HL-60 (cell line): Measurements from ENCODE around the gene SIL1.
"Not testable (repeated sequence)": the region's sequence is repeated elsewhere in the genome, so short reads cannot be mapped to it uniquely, and the experiment has no call there.

Source experiments
- DNase-seq, 2 experiments: peaks; one replicate each; pipeline ENCODE4 v3.0.0-alpha.2; 2010 to 2020; ENCODE audit warnings: low read depth in 1 of 2, low spot score in 1 of 2
- H3K27ac ChIP-seq: fragments of 250-450 bp; sonication (Bioruptor Pico); replicated peaks from 2 replicates; pipeline ENCODE4 v1.5.1; 2020; ENCODE audit warnings: mild to moderate bottlenecking, moderate library complexity
- H3K27me3 ChIP-seq: fragments of 250-450 bp; sonication (Bioruptor Pico); 2 replicates; pipeline ENCODE4 v1.5.1; 2021; ENCODE audit warnings: mild to moderate bottlenecking, moderate library complexity; ENCODE audit not compliant: insufficient read depth, poor library complexity, severe bottlenecking
- H3K4me3 ChIP-seq: replicated peaks from 2 replicates; pipeline ENCODE4 v1.5.1; 2011; ENCODE audit warnings: mild to moderate bottlenecking, control low read depth, low read length; ENCODE audit not compliant: insufficient read depth
- CTCF ChIP-seq: IDR thresholded peaks from one replicate; pipeline ENCODE4 v1.5.1; 2011; ENCODE audit warnings: low read length, control low read depth, inconsistent platforms; ENCODE audit not compliant: insufficient read depth
- GABPA ChIP-seq: IDR thresholded peaks from 2 replicates; pipeline ENCODE4 v1.6.1; 2012; ENCODE audit warnings: low read depth
- POLR2AphosphoS5 ChIP-seq: IDR thresholded peaks from 2 replicates; pipeline ENCODE4 v1.6.1; 2012; ENCODE audit warnings: low read depth
- REST ChIP-seq: IDR thresholded peaks from 2 replicates; pipeline ENCODE4 v1.6.1; 2012; ENCODE audit warnings: low read depth; ENCODE audit not compliant: insufficient replicate concordance
- SPI1 ChIP-seq: IDR thresholded peaks from 2 replicates; pipeline ENCODE4 v1.6.1; 2012; ENCODE audit warnings: low read depth, mild to moderate bottlenecking, borderline replicate concordance

Gene SIL1

GRCh38 chr5:139061856-139062255 lies 136.3 kb downstream of the SIL1 start:
- no peak overlapping the region for H3K4me3 ChIP-seq
- no peaks in the 10 kb centered on the region for H3K27me3 ChIP-seq
- no peak for DNase-seq
- no peak overlapping the region for H3K27ac ChIP-seq
- TF ChIP-seq SPI1: no peak
- TF ChIP-seq CTCF: no peak
- no peak for TF ChIP-seq REST

DNA sequence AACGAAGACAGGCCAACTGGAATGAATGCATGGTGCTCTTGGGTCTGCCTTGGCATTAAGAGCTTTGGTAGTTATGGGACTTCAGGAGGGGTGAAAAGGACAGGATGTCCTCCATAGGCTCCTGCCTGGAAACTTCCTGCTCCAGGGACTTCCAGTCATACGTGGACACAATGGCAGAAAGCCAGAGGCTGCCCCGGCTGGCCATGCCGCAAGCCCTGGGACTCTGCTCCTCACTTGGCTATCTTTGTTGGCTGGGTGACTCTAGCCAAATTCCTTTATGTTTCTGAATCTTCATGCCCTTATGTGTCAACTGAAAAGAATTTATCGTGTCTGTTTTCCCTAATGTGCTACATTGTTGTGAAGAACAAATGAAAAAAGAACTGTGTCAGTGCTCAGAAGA lies 136.9 kb downstream of the SIL1 start:
- Histone ChIP-seq H3K4me3 (no peak overlapping the region), H3K27ac (no peak overlapping the region), H3K27me3 (no peaks in the 10 kb centered on the region)
- TF ChIP-seq CTCF: no peak
- no peak for TF ChIP-seq POLR2AphosphoS5
- no peak for TF ChIP-seq SPI1
- TF ChIP-seq REST: no peak
- no peak for TF ChIP-seq GABPA
- DNase-seq: no peak

DNA sequence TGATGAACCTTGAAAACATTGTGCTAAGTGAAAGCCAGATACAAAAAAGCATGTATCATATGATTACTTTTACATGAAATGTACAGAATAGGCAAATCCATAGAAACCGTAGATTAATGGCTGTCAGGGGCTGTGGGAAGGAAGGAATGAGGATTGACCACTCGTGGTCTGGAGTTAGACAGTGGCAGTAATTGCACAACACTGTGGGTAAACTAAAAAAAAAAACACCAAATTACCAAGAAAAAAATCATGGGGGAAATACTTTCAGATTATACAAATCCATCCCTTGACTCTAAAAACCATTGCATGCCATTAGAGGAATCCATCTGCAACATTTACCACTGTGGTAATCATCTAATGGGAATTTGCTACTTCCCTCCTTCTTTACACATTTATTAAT lies 140.0 kb downstream of the SIL1 start:
- no peak for TF ChIP-seq POLR2AphosphoS5
- TF ChIP-seq CTCF: no peak
- TF ChIP-seq GABPA: no peak
- TF ChIP-seq SPI1: no peak
- TF ChIP-seq REST: no peak
- DNase-seq: no peak
- no peak overlapping the region for H3K27ac ChIP-seq

DNA sequence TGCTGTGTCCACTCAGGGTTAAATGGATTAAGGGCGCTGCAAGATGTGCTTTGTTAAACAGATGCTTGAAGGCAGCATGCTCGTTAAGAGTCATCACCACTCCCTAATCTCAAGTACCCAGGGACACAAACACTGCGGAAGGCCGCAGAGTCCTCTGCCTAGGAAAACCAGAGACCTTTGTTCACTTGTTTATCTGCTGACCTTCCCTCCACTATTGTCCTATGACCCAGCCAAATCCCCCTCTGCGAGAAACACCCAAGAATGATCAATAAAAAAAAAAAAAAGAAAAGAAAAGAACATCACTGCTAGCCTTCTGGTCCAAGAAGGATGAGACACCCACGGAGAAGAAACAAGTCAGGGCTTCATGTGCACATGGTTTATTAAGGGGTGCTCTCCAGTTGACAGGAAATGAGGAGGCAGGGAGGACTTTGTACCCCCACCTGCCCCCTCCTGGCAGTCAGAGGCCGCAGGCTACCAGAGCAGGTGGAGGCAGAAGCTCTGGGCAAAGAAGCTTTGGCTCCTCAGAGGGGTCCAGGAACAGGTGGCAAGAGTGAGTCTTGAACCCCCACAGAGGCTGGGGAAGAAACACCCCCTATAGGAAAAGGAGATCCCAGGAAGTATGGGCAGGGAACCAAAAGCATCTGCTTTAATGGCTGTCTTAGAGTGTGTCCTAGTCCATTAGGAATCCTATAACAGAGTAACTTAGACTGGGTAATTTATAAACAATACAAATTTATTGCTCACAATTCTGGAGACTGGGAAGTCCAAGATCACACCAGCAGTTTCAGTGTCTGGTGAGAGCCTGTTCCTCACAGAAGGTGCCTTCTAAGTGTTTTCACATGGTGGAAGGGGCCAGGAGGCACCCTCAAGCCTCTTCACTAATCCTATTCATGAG lies 140.9 kb downstream of the SIL1 start:
- not testable (repeated sequence) for H3K4me3 ChIP-seq, DNase-seq, H3K27me3 ChIP-seq, H3K27ac ChIP-seq

More for the DNA sequence above, 140.0 kb downstream of the SIL1 start:
- no peak overlapping the region for H3K4me3 ChIP-seq
- no peaks in the 10 kb centered on the region for H3K27me3 ChIP-seq
